GM19452 (cell line): ENCODE results near the gene SMYD5.

ENCODE experiments used
- ATAC-seq: cut with Tn5 transposase; IDR thresholded peaks from one replicate; pipeline ENCODE4 v1.9.1; 2021; ENCODE audit not compliant: unreplicated experiment

SMYD5 gene

DNA sequence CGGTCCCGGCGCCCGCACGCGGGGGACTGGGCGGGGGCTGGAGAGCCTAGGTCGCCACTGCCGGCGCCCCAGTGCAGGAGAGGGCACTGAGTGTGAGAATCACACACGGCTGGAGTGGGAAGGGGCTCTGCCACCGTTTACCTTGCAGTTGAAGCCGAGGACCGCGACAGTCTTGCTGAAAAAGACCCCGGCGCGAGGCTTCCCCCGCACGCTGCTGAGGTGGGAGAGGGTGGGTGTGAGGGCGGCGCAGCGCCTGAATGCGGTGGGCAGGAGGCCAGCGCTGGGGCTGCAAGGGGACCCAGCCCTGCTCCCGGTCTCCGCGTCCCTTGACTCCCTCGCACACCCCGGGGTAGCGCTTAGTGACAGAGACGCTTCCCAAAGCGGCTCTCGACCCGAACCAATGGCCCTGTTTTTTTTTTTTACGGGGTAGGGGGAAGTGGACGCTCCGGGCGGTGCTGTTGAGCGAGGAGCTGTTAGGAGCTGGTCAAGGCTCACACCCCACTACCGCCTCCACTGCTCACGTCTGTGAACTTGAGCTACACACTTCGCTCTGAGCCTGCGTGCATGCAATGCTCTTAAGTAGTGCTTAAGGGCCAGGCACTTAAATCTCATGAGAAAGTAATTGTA, 10.9 kb upstream of the SMYD5 start:
- no peak for ATAC-seq

DNA sequence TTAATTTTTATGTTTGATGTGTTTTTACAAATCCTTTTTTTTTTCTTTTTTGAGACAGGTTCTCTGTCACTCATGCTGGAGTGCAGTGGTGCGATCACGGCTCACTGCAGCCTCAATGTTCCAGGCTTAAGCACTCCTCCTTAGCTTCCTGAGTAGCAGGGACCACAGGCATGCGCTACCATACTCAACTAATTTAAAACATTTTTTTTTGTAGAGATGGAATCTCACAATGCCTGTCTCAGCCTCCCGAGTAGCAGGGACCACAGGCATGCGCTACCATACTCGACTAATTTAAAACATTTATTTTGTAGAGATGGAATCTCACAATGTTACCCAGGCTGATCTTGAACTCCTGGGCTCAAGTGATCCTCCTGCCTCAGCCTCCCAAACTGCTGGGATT, 8.4 kb upstream of the SMYD5 start:
- ATAC-seq, result no peak

- ATAC-seq, result no peak
These were observed 5.8 kb upstream of the SMYD5 start for GRCh38 chr2:73208258-73208657.

- ATAC-seq, result no peak
These were observed 4.0 kb upstream of the SMYD5 start for GRCh38 chr2:73210019-73210418.

GRCh38 chr2:73210696-73211095, 3.3 kb upstream of the SMYD5 start:
- ATAC-seq, result no peak

GRCh38 chr2:73212098-73212447, 2.0 kb upstream of the SMYD5 start:
- no peak for ATAC-seq

GRCh38 chr2:73212448-73213176, 1.4 kb upstream of the SMYD5 start:
- peak; percentile 60 for ATAC-seq

DNA sequence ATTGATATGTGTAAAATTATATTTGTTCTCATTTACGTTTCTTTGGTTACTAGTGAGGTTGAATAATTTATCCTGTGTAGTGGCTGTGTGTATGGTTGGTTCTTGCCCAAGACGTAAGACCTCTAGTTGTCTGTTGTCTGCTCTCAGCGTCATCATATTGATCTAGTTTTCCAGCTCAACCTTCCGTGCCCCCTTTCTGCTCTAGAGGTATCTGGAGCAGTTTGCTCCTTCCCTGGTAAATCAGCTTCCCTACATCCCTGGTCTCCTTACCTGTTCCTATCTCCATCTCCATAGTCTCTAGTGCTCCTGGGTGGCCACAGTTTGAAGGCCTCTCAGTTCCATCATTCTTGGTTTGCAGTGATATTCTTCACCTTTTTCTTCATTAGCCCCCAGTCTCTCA, 1.2 kb downstream of the SMYD5 start:
- ATAC-seq, result no peak

- ATAC-seq, result no peak
These were observed 3.1 kb downstream of the SMYD5 start for GRCh38 chr2:73217160-73217559.

DNA sequence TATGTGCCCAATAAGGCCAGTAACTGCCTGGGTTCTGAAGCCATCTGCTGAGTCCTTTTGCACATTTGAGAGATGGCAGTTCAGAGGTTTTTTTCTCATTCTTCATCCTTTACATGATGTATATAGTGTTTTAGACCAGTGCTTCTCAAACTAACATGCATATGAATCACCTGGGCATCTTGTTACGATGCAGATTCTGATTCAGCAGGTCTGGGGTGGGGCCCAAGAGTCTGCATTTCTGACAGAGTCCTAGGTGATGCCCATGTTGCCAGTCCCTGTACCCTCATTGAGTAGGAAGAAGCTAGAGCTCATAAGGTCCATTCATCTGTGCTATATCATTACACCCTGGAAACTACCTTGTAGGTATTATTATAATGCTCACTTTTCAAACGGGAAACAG, 3.8 kb downstream of the SMYD5 start:
- no peak for ATAC-seq

- no peak for ATAC-seq
These were observed 4.3 kb downstream of the SMYD5 start for GRCh38 chr2:73218298-73218697.

DNA sequence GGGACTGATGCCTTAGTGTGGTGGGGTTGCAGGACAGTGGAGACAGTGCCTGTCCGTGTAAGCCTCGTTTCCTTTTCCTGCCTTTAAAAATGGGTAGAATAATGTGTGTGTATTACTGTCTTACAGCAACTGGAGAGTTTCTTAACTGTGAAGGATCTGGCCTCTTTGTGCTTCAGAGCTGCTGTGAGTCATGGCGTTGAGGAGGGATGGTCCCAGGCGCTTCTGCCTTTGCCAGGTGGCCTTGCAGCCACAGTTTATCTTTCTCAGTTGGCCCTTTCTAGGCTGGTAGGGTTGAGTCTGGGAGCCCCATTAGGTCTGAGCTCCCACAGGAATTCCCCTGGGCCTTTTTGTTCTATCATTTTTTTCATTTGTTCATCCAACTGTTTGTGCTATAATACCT, 9.8 kb downstream of the SMYD5 start:
- no peak for ATAC-seq

DNA sequence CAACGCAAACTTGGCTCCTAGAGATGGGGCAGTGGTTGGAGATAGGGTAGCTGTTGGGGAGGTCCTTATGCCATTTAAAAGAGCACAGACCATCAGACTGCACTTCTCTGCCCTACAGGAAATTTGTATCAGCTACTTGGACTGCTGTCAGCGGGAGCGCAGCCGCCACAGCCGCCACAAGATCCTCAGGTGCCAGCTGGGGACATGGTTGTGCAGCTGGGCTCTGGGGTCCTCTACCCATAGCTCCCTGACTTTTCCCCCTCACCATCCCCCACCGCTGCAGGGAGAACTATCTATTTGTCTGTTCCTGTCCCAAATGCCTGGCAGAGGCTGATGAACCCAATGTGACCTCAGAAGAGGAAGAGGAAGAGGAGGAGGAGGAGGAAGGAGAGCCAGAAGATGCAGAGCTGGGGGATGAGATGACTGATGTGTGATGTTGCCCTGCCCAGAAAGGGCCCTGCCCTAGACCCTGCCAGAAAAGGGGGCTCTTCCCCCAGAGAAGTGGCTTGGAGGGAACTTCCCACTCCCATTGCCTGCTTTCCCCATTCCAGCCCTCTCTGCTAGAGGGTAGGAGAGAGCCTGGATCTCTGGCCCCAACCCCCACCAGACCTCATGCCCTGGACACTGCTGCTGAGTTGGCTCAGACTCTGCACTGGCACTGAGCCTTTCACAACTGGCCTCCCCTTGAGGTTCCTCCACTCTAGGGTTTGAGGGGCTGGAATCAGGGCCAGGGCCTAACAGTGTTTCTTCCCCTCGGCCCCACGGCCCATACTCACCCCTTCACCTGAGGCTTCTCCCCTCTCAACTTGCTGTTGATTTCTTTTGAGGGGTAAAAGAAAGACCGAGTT, 11.7 kb downstream of the SMYD5 start:
- no peak for ATAC-seq

DNA sequence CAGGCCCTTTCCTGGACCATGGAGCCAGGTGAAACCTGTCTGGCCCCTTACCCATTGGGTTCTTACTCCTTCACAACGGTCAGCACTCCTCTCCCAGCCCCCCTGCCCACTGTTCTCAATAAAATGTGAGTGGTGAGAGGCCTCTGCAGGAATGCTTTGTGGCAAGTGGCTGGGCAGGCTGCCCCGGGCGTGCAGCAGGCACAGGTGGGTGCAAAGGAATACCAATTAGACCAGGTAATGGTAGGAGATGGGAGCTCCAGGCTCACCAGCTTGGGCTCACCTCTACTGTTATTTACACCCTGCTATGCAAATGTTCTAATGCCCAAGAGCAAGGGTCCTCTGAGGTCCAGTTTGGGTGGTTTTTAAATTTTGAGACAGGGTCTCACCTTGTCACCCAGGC, 13.0 kb downstream of the SMYD5 start:
- no peak for ATAC-seq

DNA sequence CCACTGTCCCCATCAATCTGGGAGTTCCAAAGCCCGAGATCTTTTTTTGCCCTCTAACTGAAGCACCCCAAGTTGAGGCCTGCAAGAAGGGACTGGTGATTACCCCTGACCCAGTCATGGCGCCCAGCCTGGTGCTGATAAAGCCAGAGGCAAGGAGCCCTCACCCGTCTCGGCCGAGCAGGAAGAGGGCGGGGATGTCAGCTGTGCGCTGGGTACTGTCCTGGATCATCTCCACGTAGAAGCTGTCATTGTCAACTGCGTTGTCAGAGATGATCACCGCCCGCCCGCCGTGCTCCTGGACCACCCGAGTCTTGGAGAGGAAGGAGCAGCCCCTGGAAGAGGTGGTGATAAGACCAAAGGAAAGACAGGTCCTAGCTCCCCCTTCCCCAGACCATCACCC, 14.6 kb downstream of the SMYD5 start:
- ATAC-seq, result no peak

DNA sequence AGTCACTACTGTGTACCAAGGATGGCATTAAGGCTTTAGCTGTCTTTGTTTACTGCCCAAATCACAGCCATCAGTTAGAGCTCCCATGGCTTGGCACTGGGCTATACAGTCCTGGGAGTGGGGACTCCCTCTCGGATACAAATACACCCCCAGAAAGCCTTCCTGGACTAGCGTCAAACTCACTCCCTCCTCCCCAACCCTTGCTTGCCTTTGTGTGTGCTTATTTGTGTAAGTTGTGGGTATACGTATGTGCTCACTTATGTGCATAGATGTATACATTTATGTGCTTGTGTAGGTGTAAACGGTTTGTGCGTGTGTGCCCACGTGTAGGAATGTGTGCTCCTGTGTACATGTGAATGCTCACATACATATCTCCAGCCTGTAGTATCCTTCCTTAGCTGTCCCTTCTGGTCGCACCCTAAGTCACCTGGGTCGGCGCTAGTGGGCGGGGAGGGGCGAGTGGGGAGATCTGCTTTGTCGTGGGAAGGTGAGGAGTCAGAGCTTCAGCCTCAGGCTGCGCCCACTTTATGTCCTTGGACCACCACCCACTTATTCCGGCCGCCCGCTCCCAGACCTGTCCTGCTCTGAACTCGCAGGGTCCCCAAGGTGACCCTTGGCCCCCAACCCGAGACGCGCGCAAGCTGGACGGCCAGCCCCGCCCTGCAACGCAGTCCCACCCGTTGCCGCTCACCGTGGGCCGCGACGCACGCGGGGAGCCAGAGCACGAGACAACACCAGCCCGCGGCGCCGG, 18.5 kb downstream of the SMYD5 start:
- ATAC-seq, result peak; percentile 5

- peak; percentile 90 for ATAC-seq
These were observed 19.3 kb downstream of the SMYD5 start, which contains the start of gene PRADC1 for GRCh38 chr2:73233154-73233931. TSS of gene PRADC1 (minus strand) at chr2:73233239. CDS start at chr2:73233160, 79 bp downstream.

GRCh38 chr2:73233932-73234832, 20.1 kb downstream of the SMYD5 start, which contains the start of gene CCT7:
TSS of gene CCT7 (plus strand) at chr2:73234308. CDS start at chr2:73234379, 71 bp downstream.
- peak; percentile 55 for ATAC-seq

- ATAC-seq, result no peak
These were observed 21.4 kb downstream of the SMYD5 start for GRCh38 chr2:73235315-73236028.
